Subcutaneous adipose tissue (tissue), 4 donors: ENCODE data around the gene SLC25A22. TPM values are rescaled to one million over a fixed set of nuclear protein-coding genes. Genes with fewer than 3 reads are reported as not detected.

Experiments
- total RNA-seq, 4 donors: library from RNA; depleted of rRNA; stranded (reverse); fragments of >200 nt; gene quantifications; one replicate each; pipeline ENCODE4 v1.1.0, GENCODE V29; 2016
- TF ChIP-seq, protein P1 (sequence below): fragments of 450-650 bp; IDR thresholded peaks from one replicate; pipeline ENCODE4 v1.5.1; 2016; ENCODE audit warnings: low read depth, mild to moderate bottlenecking, control low read depth, antibody characterized with exemption, moderate library complexity

Gene SLC25A22
- total RNA-seq, 4 donors from 2014 or later, result 2.5 to 12.8 (median 3.7) TPM

GRCh38 chr11:832529-833113 lies 34.5 kb upstream of the SLC25A22 start, which contains the start of gene CD151:
Gene CD151 (plus strand): TSS chr11:832952. CDS start chr11:836070, 3,118 bp downstream.
- TF ChIP-seq, protein P1, sequence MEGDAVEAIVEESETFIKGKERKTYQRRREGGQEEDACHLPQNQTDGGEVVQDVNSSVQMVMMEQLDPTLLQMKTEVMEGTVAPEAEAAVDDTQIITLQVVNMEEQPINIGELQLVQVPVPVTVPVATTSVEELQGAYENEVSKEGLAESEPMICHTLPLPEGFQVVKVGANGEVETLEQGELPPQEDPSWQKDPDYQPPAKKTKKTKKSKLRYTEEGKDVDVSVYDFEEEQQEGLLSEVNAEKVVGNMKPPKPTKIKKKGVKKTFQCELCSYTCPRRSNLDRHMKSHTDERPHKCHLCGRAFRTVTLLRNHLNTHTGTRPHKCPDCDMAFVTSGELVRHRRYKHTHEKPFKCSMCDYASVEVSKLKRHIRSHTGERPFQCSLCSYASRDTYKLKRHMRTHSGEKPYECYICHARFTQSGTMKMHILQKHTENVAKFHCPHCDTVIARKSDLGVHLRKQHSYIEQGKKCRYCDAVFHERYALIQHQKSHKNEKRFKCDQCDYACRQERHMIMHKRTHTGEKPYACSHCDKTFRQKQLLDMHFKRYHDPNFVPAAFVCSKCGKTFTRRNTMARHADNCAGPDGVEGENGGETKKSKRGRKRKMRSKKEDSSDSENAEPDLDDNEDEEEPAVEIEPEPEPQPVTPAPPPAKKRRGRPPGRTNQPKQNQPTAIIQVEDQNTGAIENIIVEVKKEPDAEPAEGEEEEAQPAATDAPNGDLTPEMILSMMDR, result no peak

- TF ChIP-seq, protein P1, result no peak
Observed at GRCh38 chr11:831961-832528, 34.0 kb upstream of the SLC25A22 start.

DNA sequence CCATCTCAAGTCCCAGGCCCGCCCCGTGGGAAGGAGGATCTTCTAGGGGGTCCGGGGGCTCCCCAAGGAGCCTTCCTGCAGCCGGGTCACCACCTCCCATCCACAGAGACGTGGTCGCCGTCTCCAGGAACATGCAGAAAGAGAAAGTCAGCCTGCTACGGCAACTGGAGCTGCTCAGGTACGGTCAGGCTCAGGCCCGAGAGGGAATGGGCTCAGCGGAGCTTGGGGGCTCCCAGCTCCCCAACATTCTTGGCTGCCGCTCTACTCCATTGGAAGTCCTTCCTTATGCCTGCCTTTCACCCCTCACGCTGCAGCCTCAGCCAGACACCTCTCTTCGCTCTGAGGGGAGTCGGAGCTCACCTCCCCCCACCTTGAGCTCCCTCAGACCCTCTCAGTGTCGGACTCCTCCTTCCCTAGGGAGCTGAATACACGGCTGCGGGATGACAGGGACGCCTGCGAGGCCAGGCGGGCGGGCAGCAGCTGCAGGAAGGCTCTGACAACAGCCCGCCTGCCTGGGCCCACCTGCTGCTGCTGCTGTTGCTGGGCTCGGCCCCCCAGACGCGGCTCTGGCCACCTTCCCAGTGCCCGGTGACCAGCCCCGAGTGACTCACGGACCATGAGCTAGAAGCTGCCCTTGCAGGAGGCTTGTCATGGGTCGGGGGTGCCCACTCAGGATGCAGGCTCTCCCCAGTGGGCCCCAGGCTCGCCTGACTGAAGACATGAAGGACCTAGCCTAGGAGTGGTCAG lies 33.2 kb upstream of the SLC25A22 start:
- TF ChIP-seq, protein P1, result no peak

DNA sequence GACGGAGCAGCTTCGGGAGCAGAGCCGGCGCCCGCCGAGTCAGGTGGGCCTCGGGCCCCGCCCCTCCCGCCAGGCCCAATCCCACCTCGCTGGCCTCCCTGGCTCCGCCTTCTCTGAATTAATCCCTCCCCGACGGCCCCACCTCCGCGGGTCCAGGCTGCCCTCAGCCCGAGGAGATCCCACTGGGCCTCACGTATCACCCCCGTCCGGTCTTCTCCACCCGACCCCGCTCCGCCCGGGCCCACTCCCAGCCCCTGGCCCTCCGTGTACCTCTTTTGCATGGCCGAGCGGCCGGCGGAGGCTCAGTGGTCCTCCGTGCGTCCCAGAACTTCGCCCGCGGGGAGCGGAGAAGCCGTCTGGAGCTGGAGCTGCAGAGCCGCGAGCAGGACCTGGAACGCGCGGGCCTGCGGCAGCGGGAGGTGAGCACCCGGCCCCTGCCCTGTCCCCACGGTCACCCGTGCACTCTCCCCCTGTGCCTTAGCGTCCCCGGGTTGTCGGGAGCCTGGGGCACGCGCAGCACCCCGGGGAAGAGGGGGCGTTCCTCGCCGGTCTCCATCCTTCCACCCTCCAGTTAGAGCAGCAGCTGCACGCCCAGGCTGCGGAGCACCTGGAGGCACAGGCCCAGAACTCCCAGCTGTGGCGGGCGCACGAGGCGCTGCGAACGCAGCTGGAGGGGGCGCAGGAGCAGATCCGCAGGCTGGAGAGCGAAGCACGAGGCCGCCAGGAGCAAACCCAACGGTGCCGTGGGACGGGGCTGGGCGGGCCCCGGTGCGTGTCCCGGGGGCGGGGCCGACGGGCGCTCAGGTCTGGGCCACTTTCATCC lies 32.4 kb upstream of the SLC25A22 start:
- TF ChIP-seq, protein P1, result no peak

DNA sequence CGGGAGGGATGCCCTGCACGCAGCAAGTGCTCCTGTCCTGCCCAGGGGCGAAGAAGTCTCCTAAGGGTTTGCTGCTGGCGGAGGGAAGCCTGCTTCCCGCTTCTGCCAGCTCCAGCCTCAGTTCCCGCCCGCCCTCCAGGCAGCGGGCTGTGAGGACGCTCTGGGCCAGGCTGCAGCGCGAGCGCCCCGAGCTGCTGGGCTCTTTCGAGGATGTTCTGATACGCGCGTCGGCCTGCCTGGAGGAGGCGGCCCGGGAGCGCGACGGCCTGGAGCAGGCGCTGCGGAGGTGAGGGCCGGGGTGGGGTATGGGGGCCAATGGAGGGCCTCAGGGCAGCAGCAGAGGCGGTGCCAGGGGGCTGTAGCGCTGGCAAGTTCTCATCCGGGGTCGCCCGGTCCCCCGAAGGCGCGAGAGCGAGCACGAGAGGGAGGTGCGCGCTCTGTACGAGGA lies 31.8 kb upstream of the SLC25A22 start:
- TF ChIP-seq, protein P1, result no peak

DNA sequence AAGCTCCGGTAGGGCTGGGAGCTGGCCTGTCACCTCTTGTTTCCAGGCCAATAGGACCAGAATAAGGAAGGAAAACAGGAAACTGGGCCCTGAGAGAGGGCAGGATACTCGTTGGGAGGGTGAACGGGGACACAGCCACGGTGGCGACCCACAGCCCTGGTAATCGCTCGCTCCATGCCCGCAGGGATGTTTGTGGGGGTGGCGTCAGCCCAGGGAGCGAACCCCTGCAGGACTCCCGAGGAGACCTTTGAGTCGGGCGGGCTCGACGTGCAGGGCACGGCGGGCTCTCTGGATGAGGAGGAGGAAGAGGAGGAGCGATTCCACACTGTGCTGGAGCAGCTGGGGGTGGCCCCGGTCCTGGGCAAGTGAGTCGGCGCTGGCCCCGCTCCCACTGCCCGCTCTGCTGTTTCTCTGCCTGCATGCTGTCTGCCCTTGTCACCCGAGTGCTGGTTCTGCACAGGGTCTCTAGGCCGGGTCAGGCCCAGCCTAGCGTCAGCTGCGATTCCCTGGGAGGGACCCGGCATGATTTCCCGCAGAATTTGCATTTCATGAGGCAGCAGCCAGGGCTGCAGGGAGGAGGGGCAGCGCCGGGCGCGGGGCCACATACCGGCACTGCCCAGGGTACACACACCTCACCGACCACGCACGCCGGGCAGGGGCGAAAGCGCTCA lies 31.2 kb upstream of the SLC25A22 start:
- TF ChIP-seq, protein P1, result no peak
